HG03378 (cell line): ENCODE data around the gene CR1L.
A peak's percentile ranks its signal among the peaks of the same experiment; 100 is the strongest.

Experiments used
- ATAC-seq: cut with Tn5 transposase; IDR thresholded peaks from one replicate; pipeline ENCODE4 v1.9.1; 2021; ENCODE audit warnings: mild to moderate bottlenecking, moderate library complexity; ENCODE audit not compliant: unreplicated experiment

CR1L gene

DNA sequence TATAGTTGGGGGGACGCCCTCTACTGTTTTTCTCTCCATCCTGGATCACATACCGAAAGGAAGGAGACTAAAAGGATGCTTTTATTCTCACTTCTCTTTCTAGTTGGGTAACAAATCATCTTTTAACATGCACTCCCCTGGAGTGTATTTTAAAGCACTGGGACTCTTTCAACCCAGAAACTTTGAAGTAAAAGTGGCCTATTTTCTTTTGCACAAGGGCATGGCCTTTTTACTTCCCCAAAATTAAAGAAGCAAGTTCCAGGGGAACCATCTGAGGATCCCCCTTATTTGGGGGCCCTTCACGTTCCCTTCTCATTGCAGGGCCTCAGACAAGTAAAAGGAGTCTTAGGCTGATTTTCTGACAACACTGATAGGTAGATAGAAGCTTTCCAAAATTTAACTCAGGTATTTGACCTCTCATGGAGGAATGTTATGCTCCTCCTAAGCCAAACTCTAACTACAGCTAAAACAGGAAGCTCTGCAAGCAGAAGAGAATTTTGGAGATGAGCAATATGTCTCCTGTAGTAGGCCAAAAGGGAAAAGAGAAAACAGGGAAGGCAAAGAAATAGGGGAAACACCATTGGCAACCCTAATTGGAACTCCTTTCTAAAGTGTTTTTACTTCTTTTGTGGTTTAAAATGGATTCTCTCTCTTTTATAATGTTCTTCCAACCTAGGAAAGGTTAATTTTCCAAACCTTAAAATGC lies 98.1 kb downstream of the CR1L start:
- ATAC-seq: no peak

DNA sequence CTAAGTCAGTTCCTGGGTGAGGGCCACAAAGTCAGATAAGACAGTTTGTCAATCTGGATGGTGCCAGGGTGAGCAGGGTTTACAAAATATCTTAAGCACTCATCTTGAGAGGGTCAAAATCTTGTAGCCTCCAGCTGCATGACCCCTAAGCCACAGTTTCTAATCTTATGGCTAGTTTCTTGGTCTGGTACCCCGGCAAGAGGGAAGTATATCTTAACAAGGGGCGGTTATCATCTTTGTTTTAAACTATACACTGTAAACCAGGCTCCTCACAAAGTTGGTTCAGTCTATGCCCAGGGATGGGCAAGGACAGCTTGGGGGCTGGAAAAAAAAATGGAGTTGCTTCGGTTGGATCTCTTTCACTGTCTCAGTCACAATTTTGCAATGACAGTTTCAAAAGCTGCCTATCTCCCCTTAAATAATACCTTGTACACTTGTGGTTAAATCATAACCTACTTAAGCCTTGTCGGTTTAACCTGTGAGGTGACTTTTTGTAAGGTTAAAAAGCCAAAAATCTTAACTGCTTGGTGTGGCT lies 99.1 kb downstream of the CR1L start:
- no peak for ATAC-seq

DNA sequence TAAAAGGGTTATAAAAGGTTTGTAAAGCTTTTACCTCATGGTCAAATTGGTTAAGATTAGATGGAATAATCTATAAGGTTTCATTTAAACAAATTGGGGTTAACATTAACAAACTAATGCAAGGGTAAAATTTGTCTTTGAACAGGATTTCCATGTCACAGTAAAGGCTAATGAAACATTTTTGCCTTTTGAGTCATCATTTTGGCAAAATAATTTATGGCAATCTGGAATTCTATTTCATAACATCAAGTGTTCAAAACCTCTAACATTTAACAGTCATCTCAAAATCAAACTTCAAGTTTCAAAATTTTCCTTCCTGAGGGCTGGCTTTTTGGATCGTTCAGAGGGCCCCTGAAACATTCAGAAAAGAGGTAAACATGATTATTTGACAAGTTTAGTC lies 100.4 kb downstream of the CR1L start:
- no peak for ATAC-seq

DNA sequence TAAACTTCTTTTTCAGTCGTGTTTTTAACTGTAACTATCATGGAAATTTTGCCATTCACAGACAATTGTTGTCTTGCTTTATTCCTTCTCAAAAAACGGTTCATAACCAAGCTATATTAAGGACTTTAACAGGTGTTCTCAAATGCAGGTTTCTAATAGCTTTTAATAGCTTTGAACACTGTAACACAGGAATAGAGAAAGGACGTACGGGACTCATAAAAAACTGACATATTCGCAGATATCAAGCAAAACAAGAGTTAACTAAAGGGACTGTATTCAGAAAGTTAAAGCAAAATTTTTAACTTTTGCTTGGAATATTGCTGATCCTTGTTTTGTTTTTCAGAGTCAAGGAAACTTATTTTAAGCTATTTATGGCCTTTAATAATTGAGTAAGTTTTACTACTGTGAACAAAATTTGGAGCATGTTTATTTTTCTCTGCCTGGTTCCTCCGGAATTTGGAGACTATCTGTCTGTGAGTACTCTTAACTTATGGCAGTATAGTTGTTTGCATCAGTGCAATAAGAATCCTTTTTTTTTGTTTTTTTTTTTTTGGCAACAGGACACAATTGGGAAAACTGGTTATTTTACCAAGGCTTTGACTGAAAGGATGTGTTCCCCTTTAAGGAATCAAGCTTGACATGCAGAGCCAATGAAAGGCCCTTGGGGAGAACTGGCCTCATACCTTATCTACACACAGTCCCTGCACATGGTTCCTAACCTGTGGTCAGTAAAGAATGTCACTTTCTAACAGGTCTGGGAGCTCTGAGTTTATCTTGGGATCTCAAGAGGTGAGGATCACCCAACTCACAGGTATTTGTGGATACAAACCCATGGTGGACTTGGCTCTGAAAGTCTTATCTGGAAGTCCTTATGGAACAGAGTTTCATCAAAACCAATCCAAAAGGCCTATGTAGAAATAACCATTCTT lies 101.2 kb downstream of the CR1L start:
- ATAC-seq: no peak

DNA sequence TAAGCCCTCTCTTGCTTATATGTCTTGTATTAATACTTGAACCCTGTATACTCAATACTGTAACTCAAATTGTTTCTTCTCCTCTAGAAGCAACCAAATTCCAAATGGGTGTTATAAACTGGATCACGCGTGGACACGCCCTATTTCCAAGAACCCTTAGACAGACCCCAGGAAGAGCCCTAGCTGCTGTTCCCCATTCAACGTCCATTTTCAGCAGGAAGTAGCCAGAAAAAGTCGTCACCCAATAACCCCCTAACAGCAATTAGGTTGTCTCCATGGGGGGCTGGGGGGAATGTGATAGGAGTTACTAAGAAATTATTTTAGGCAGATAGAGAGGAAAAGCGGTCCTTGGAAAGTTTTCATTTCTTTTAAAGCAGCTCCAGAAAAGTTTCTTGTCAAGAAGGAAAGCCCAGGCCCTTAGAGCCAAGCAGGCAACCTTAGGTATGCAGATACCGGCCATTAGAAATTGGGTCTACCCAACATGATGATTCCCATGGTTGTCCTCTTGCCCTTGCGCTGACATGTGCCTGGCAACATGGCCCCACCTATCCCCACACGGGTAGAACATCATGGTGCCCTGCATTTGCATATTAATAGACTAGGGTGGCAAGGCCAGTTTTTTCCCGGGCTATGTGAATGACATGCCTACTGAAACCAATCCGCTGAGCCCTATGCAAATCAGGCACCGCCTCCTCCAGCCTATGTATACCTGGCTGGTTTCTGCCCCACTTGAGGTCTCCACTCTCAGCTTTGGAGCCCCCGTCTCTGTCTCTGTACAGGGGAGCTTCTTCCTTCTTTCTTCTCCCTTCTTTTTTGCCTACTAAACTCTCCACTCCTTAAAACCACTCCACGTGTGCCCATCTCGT lies 102.9 kb downstream of the CR1L start:
- no peak for ATAC-seq

DNA sequence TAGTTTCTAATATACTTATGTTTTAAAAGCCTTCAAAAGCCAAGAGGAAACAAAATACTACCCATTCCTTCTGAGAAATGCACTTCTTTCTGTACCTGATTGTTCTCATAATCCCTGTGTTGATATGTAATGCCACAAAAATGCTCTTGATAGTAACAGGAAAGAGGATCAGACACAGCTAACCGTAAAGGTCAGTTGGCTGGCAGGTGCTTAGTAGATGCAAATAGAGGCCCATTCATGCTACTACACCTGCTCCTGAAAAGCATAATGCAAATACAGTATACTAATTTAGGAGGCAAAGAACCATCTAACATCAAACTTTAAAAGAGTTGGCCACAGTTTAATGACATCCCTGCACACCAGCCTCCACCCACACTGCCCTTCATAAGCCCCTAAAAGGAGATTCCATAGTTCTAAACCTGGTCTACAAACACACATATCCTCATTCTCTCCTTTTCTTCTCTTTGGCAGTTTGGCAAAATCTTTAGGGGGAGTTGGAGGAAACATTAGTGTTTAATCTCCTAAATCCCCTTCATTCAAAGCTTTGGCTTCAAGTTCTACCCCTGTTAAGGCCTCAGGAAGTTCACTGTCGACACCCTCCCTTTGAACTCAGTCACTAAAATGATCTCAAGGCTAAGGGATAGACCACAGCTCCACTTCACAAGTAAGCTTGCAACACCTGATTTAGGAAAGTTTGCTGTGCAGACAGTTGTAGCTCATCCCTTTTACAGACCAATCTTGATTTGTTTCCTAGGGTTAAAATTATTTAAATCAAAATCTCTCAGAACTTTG lies 104.0 kb downstream of the CR1L start:
- ATAC-seq: no peak

DNA sequence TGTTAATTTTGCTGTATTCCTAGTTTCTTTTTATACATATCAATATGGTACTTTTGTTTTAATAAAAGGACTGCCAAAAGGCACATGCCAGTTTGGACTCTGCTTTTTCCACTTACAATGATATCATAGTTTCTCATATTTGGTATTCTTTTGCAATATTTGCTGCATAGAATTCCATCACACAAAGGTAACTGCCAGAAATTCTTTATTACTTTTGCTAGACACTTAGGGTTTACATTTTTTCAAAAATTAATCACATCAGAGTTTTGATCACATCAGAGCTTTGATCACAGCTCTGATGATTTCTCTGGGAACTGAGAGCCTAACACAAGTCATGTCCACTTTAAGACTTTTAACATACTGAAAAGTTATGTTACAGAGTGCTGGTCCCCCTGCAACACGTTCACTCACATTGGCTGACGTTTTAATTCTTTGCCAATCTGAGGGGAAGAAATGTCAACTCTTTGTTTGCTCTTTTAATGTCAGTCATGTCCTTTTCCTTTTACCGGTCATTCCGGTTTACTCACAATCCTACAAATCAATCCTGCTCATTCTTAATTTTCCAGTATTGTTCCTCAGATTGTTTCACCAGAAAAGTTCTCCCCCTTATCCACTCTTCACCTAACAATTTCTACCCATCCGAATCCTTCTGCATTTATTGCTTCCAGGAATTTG lies 105.8 kb downstream of the CR1L start:
- no peak for ATAC-seq

DNA sequence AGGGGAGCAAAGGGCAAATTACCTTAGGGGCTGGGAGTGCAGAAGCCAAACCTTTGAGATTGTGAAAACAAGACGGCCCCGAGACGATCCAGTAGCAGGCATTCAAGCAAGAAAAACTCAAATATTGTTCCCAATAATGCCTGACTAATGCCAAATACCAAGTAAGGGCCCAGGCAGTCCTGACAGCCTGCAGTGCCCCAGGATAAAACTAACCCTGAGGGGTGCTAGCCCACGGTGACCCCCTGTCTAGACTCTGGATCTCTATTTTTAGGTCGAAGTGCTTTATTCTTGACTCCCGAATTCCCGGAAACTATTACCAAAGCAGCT lies 106.5 kb downstream of the CR1L start:
- peak; percentile 1 for ATAC-seq

DNA sequence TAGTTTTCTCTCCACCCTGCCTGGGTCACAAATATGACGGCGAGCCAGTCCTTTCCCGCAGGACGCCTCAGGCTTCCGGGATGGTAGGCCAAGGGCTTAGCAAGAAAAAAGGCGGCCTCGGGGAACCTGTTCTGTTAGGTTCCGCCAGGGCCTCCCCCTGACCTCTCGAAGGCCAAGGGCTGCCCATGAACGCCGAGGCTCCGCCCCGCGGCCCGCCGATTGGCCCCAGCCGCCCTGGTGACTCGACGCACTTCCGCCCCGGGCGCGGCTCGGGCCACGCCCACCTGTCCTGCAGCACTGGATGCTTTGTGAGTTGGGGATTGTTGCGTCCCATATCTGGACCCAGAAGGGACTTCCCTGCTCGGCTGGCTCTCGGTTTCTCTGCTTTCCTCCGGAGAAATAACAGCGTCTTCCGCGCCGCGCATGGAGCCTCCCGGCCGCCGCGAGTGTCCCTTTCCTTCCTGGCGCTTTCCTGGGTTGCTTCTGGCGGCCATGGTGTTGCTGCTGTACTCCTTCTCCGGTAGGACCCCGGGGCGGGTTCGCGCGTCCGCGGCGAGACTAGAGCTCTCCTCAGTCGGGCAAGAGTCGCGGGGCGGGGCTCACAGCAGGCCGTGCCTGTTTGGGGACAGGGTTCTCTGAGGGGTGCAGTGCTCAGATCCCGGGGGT lies 107.0 kb downstream of the CR1L start, which contains the start of gene CD46:
CD46 (plus strand) TSS at position 265 of the 666 bp plus-strand sequence; CDS start at position 424, 159 bp downstream.
- peak; percentile 85 for ATAC-seq

DNA sequence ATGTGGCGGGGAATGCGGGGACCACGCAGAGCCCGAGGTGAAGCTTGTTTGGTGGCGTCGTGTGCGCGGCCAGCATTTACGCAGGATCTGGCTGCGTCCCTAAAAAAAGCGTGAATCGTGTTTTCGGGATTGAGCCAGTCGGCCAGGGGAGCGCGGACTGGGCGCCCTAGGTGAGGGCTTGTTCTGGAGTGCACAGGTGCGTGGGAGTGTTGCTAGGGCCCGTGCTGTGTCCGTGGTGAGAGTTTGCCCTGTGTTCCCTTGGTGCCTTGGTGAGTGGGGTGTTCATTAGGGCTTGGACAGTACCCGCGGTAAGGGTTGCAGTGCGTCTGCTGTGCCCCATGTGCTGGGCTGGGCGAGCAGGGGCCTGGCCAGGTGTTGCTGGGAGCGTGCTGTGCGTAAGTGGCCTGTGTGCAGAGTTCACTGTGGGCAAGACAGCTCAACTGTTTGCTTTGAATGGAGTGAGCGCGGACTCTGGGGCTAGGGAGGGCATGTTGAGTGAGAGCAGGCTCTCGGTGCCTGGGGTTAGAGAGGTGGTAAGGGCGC lies 107.6 kb downstream of the CR1L start:
- ATAC-seq: peak; percentile 41

DNA sequence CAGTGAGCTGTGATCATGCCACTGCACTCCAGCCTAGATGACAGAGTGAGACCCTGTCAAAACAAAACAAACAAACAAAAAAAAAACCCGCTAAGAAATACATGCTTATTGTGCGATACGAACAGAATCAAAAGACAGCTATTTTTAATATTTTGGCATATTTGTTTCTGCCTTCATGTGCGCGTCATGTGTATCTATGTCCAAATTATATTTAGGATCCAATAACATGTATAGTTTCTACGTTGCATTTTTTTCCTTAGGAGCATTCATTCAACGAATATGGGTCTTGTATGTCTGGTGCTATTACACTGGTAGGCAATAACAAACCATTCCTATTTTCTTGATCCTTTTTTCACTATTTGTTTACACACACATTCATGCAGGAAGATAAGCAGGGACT lies 108.7 kb downstream of the CR1L start:
- ATAC-seq: no peak

DNA sequence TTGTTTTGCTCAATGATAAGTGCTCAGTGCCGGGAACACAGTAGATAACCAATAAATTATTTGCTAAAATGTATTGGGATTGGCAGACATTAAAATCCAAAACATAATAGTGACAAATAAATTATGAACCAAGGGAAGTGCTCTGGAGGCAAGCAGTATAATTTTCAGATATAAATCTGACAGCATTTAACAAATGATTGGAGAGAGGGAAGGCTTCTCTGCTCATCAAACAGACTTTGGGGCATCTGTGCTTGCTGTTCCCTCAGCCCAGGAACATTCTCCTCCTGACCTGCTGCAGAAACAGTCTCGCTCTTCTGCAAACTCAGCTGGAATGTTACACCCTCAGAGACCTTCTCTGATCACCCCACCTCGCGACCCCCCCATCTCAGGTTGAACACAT lies 109.1 kb downstream of the CR1L start:
- ATAC-seq: no peak

DNA sequence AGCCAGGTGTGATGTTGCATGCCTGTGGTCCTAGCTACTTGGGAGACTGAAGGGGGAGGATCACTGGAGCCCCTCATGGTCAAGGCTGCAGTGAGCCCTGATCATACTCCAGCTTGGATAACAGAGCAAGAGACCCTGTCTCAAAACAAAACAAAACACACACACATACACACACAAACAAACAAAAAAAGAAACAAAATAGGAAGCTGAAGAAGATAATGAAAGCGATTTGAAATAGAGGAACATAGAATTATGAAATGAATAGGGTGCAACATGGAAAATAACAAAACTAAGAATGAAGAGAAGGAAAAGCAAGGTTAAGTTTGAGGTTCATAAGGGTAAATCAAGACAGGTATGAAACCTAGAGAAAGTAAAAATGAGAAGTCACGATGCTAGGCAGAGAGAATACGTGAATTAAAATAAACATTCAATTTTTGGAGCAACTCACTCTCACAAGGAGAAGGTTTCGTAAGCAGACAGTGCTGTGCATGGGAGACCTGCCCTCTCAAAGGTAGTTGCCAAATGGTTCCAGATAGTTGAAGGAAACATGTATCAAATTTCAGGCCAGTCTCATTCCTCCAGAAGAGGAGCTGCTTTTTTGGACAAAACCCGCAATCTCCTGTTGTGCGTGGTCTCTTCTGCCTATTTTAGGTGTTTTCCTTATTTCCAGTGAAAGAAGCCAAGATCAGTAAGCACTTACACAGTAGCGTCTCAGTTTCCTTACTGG lies 110.2 kb downstream of the CR1L start:
- ATAC-seq: no peak

DNA sequence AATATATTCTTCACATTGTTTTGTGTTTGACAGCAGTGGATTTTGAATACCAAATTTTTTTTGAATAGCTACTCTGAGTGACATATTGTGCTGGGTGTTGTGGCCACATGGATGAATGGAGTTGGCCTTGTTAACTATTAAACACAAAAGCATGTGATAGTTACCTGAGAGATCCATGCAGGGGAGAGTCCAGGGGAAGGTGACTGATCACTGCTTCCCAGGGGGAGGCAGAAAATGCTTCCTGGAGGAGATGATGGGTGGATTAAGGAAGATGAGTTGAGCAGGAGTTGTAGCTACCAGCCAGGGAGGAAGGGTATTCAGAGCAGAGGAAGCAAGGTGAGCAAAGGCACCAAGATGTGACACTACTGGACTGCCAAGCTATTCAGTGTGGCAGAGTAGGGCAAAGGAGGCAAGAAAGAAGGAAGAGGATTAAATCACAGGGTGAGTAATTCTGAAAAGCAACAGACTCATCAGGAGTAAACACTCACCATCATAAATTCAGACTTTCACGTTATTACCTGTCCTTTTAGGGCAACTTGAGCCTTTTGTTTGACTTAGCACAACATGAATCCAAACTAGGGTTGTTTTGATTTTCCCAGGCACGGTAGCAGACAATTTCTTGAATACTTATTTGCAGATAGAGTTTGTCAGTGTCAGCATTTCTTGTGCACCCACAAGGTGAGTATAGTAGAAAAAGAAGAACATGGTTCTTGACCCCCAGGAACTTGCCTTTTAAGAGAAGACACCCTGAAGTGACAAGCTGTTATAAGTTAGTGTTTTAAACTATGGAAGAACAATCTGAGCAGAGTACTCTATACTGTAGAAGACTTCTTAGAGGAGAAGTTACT lies 111.1 kb downstream of the CR1L start:
- ATAC-seq: no peak

DNA sequence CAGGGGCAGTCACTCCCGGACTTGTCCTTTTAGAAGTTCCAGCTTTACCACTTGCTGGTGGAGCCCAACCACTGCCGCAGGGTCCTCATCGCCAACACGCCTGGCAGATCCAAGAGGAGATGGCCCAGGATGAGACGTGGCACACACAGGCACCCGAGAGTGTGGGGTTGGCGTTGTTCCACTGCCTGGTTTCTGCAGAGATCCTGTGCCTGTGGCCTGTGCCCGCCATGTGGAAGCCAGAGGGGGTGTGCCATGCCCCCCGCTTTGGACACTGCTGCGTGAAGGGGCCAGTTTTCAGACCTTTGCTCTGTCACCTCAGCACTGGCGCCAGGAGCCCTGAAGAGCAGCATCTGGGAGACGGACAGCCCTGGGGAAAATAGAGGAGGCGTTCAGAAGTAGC lies 117.7 kb downstream of the CR1L start:
- no peak for ATAC-seq

DNA sequence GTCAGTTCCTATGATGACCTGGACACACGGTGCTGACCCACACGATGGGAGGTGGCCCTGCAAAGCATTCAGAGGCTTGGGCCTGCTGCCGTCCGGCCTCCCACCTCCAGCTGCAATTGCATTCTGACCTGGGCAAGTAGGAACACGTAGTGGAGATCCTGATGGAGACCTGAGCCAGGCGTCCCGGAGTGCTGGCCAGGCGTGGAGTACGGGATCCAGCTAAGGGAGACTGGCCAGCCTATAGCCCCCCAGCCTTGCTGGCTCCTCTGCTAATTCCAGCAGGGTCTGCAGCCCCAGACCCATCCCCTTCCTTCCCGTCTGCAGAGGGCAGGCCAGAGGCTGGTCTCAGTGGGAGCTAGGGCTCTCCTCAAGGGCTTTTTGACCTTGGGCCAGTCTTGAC lies 118.2 kb downstream of the CR1L start:
- ATAC-seq: no peak

DNA sequence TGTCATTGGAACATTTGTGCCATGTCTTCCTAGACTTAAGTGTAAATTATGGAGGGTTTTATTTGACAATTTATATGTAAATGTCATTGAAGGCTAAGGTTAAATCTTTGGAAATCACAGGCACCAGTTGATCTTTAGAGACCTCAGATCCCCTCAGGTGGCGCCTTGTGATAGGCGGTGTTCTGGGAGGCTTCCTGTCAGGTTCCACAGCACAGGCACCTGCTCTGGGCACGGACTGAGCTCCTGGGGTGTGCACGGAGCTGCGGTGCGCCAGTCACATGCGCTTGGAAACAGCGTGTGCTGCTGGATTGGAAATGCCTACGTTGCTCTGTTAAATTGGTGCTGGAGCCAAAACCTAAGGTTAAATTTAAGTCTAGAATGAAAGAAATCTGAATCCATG lies 119.0 kb downstream of the CR1L start:
- ATAC-seq: no peak
